OCI-LY7 (cell line): ENCODE data around the gene IRX5. TPM values are rescaled to one million over a fixed set of nuclear protein-coding genes. Genes with fewer than 3 reads are reported as not detected.

Source experiments
- BruUV-seq: library from RNA; stranded (reverse); fragments of 400-500 nt; replicated peaks from 2 replicates; lab custom pipeline; 2021; lab: Mats Ljungman, UMichigan
- CTCF ChIA-PET: fragments of 300-600 bp; sonication (Branson Sonifier 250); formaldehyde crosslinking; loops from one replicate; lab custom pipeline; 2022; ENCODE audit warnings: antibody characterized with exemption; ENCODE audit not compliant: unreplicated experiment; lab: Charles Lee
- POLR2A ChIA-PET: fragments of 300-600 bp; sonication (Branson Sonifier 250); formaldehyde crosslinking; loops from one replicate; lab custom pipeline; 2022; ENCODE audit warnings: antibody characterized with exemption; lab: Charles Lee
- DNase-seq: peaks from one replicate; pipeline ENCODE4 v3.0.0-alpha.2; 2015; ENCODE audit warnings: low spot score
- H2AFZ ChIP-seq: fragments of 200-600 bp; sonication (generic), shearing (Covaris generic); 2 replicates; pipeline ENCODE4 v1.6.1; 2014; ENCODE audit warnings: mild to moderate bottlenecking, antibody characterized with exemption, low read length, moderate library complexity
- H3K27ac ChIP-seq: fragments of 200-600 bp; sonication (generic); 2 replicates; pipeline ENCODE4 v1.5.1; 2014; ENCODE audit warnings: mixed run types, low read depth, mild to moderate bottlenecking, moderate library complexity, low read length, inconsistent platforms; ENCODE audit not compliant: poor library complexity, severe bottlenecking
- H3K36me3 ChIP-seq: fragments of 200-600 bp; sonication (generic); 2 replicates; pipeline ENCODE4 v1.6.1; 2014; ENCODE audit warnings: mild to moderate bottlenecking, antibody characterized with exemption, low read length, moderate library complexity, mixed read lengths; ENCODE audit not compliant: insufficient read depth
- H3K4me1 ChIP-seq: fragments of 200-600 bp; sonication (generic); 2 replicates; pipeline ENCODE4 v1.5.1; 2014; ENCODE audit warnings: mild to moderate bottlenecking, low read length; ENCODE audit not compliant: insufficient read depth, poor library complexity, severe bottlenecking
- H3K4me2 ChIP-seq: fragments of 200-600 bp; sonication (generic); 2 replicates; pipeline ENCODE4 v1.6.1; 2014; ENCODE audit warnings: mild to moderate bottlenecking, low read length
- H3K4me3 ChIP-seq: fragments of 200-600 bp; sonication (generic); 2 replicates; pipeline ENCODE4 v1.5.1; 2014; ENCODE audit warnings: mild to moderate bottlenecking, low read depth, low read length; ENCODE audit not compliant: poor library complexity, severe bottlenecking
- H3K79me2 ChIP-seq: fragments of 200-600 bp; sonication (generic); 2 replicates; pipeline ENCODE4 v1.6.1; 2016; ENCODE audit warnings: low read depth, mild to moderate bottlenecking, low read length, moderate library complexity, mixed read lengths; ENCODE audit not compliant: insufficient read depth
- H3K9me2 ChIP-seq: fragments of 200-600 bp; sonication (generic); 2 replicates; pipeline ENCODE4 v1.6.1; 2016; ENCODE audit warnings: mild to moderate bottlenecking, low read length, mixed read lengths; ENCODE audit not compliant: insufficient read depth
- H3K9me3 ChIP-seq: fragments of 200-600 bp; sonication (generic); 2 replicates; pipeline ENCODE4 v1.6.1; 2014; ENCODE audit warnings: mild to moderate bottlenecking, mixed run types, low read length, mixed read lengths
- H4K20me1 ChIP-seq: fragments of 200-600 bp; sonication (generic); 2 replicates; pipeline ENCODE4 v1.6.1; 2014; ENCODE audit warnings: mild to moderate bottlenecking, antibody characterized with exemption, low read length, moderate library complexity, mixed read lengths; ENCODE audit not compliant: insufficient read depth
- CTCF ChIP-seq: fragments of 200-600 bp; sonication (generic); conservative IDR thresholded peaks from 2 replicates; pipeline ENCODE4 v1.5.1; 2014; ENCODE audit warnings: mild to moderate bottlenecking, antibody characterized with exemption, low read length, moderate library complexity, mixed read lengths
- EZH2phosphoT487 ChIP-seq: fragments of 200-600 bp; sonication (generic); IDR thresholded peaks from 2 replicates; pipeline ENCODE4 v1.6.1; 2018; ENCODE audit warnings: low read depth, borderline replicate concordance, mild to moderate bottlenecking, mixed run types, antibody characterized with exemption, low read length, moderate library complexity, mixed read lengths
- intact Hi-C: fragments of 100-400 bp; cut with micrococcal nuclease; formaldehyde crosslinking; loops from one replicate; pipeline ENCODE4 v1.10.0; 2022; ENCODE audit not compliant: unreplicated experiment
- total RNA-seq, 2 experiments: library from RNA; depleted of rRNA in 1 of 2; stranded (reverse); fragments of >200 nt in 1 of 2; shearing (Covaris generic) in 1 of 2; gene quantifications; 2 replicates each; pipeline ENCODE4 v1.2.3, GENCODE V29; 2014 to 2022

IRX5 gene
- total RNA-seq, 2 experiments from 2014 or later = 5.1 to 5.9 TPM

- DNase-seq = no peak
- Histone ChIP-seq H4K20me1 (no peaks in the 10 kb centered on the region), H3K4me3 (no peak overlapping the region), H3K9me3 (no peaks in the 10 kb centered on the region), H3K4me1 (peaks cover 9% of the 10 kb centered on the region), H3K27ac (no peak overlapping the region), H3K36me3 (peaks cover 4% of the 10 kb centered on the region; the same call in 1 of the 2 replicates), H3K9me2 (no peaks in the 10 kb centered on the region), H3K79me2 (peaks cover 6% of the 10 kb centered on the region; the same call in 1 of the 2 replicates), H3K4me2 (no peak overlapping the region), H2AFZ (no peak overlapping the region)
- TF ChIP-seq EZH2phosphoT487 (no peak), CTCF (no peak)
- BruUV-seq = no TSS peak
- intact Hi-C loops = no loop called here
- ChIA-PET POLR2A (no interaction called here), CTCF (no interaction called here)
These were observed 2.8 kb downstream of the IRX5 start for GRCh38 chr16:54933281-54934011.

GRCh38 chr16:54934481-54935265, 4.0 kb downstream of the IRX5 start:
- intact Hi-C loops = no loop called here
- Histone ChIP-seq H3K4me1 (peaks cover 9% of the 10 kb centered on the region), H4K20me1 (no peaks in the 10 kb centered on the region), H3K36me3 (peaks cover 4% of the 10 kb centered on the region; the same call in 1 of the 2 replicates), H3K4me2 (no peak overlapping the region), H3K9me3 (no peaks in the 10 kb centered on the region), H2AFZ (no peak overlapping the region), H3K27ac (no peak overlapping the region), H3K9me2 (no peaks in the 10 kb centered on the region), H3K79me2 (peaks cover 6% of the 10 kb centered on the region; the same call in 1 of the 2 replicates), H3K4me3 (no peak overlapping the region)
- ChIA-PET POLR2A (interaction anchor here (0.5 to 0.6 kb wide), 2 partner anchors 12 to 54 kb away, joined by 3 read pairs; no protein-coding TSS in a partner anchor), CTCF (no interaction called here)
- no peak for DNase-seq
- BruUV-seq = no TSS peak
- TF ChIP-seq EZH2phosphoT487 = no peak
- peak; percentile 43; the same call in 1 of the 2 replicates for TF ChIP-seq CTCF
